K562 (cell line): ENCODE results near the gene FCGBP. TPM values are rescaled to one million over a fixed set of nuclear protein-coding genes. Genes with fewer than 3 reads are reported as not detected.

Experiments
- ARID1B ChIP-seq: fragments of 450-650 bp; IDR thresholded peaks from 2 replicates; pipeline ENCODE4 v1.6.1; 2016; ENCODE audit warnings: antibody characterized with exemption, mild to moderate bottlenecking, inconsistent platforms
- DMBX1 ChIP-seq: fragments of 250-450 bp; sonication (Bioruptor Pico); IDR thresholded peaks from 2 replicates; pipeline ENCODE4 v1.8.0; 2022; ENCODE audit warnings: inconsistent platforms, mild to moderate bottlenecking, moderate library complexity, borderline replicate concordance
- DPF2 ChIP-seq: fragments of 450-650 bp; IDR thresholded peaks from 2 replicates; pipeline ENCODE4 v1.6.1; 2016
- EP300 ChIP-seq: IDR thresholded peaks from 2 replicates; pipeline ENCODE4 v1.6.1; 2012; ENCODE audit warnings: low read length, improper control_type of control experiment
- KLF1 ChIP-seq: fragments of 450-650 bp; IDR thresholded peaks from 2 replicates; pipeline ENCODE4 v1.6.1; 2016; ENCODE audit warnings: missing genetic modification characterization, missing compliant biosample characterization
- NCOR1 ChIP-seq: fragments of 450-650 bp; IDR thresholded peaks from 2 replicates; pipeline ENCODE4 v1.6.1; 2016; ENCODE audit warnings: mild to moderate bottlenecking, moderate library complexity
- PURB ChIP-seq: sonication (generic); formaldehyde crosslinking; IDR thresholded peaks from 2 replicates; pipeline ENCODE4 v1.9.0; 2021; ENCODE audit warnings: low read depth, mild to moderate bottlenecking, missing genetic modification reagents
- SMARCC2 ChIP-seq: fragments of 450-650 bp; IDR thresholded peaks from 2 replicates; pipeline ENCODE4 v1.6.1; 2017; ENCODE audit warnings: antibody characterized with exemption, moderate library complexity, mild to moderate bottlenecking, low read depth
- SNRNP70 ChIP-seq: fragments of 200-400 bp; formaldehyde crosslinking; optimal IDR thresholded peaks from 2 replicates; pipeline ENCODE3; 2017; ENCODE audit warnings: low read depth, low read length
- ZNF695 ChIP-seq: fragments of 450-650 bp; formaldehyde crosslinking; IDR thresholded peaks from 2 replicates; pipeline ENCODE4 v1.4.0; 2020; ENCODE audit warnings: mild to moderate bottlenecking, moderate library complexity
- ZNF717 ChIP-seq: fragments of 250-450 bp; sonication (Bioruptor Pico); IDR thresholded peaks from 2 replicates; pipeline ENCODE4 v1.5.0; 2021
- polyA plus RNA-seq, 8 experiments: library from polyadenylated mRNA; depleted of rRNA in 4 of 8; stranded (reverse) in 5 of 8; unstranded in 3 of 8; fragments of >200 nt; fragmentation: Nextera tagmentation in 2 of 8; fragmentation: Illumina TruSeq in 1 of 8; extraction: Ambion mirVana in 2 of 8; extraction: Trizol in 1 of 8; gene quantifications; 2 replicates each; pipeline versions ENCODE4 v1.2.1 to v1.2.3, GENCODE V29; 2011 to 2014; ENCODE audit warnings: inconsistent platforms in 1 of 8, missing spikeins in 1 of 8
- total RNA-seq, 7 experiments: library from RNA; depleted of rRNA in 6 of 7; stranded (reverse); fragments of >200 nt in 6 of 7; fragmentation: Illumina TruSeq in 2 of 7; extraction: Trizol in 2 of 7; gene quantifications; 2 replicates each; pipeline versions ENCODE4 v1.2.1 to v1.2.3, GENCODE V29; 2011 to 2021; ENCODE audit warnings: low replicate concordance in 1 of 7
- TF ChIP-seq, protein P1 (sequence below): fragments of 150-350 bp; conservative IDR thresholded peaks from 2 replicates; pipeline ENCODE4 v1.6.1; 2014; ENCODE audit warnings: low read length
- TF ChIP-seq, protein P2 (sequence below): fragments of 250-450 bp; sonication (Bioruptor Pico); IDR thresholded peaks from 2 replicates; pipeline ENCODE4 v1.4.0; 2020; ENCODE audit warnings: mild to moderate bottlenecking, moderate library complexity

Gene FCGBP
- total and polyA plus RNA-seq, 9 of the 15 experiments (the other 6 are each of a cell fraction or from before 2014, with no cell fraction given) = 0.01 to 1.5 (median 0.13) TPM; not detected in 4

DNA sequence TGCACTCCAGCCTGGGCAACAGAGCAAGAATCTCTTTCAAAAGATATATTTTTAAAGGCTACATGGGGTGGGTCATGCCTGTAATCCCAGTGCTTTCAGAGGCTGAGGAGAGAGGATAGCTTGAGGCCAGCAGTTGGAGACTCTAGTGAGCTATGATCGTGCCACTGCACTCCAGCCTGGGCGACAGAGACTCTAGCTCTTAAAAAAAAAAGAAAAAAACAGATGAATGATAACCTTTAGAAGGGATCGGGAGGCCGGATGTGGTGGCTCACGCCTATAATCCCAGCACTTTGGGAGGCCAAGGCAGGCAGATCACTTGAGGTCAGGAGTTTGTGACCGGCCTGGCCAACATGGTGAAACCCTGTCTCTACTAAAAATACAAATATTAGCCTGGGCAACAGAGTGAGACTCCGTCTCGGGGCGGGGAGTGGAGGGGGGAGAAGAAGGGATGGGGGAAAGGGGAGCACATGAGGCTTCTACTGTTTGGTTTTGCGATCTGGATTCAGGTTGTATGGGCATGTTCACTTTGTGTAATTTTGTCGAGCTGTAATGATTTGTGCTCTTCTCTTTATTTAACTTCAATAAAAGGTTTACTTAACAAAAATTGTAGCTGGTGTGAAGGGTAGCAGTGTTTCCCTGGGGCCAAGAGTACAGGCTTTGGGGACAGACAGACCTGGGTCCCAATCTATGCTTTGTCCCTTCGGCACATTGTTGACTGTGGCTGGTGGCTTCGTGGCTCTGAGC is 35.4 kb upstream of the FCGBP start (continued):
- TF ChIP-seq, protein P1, sequence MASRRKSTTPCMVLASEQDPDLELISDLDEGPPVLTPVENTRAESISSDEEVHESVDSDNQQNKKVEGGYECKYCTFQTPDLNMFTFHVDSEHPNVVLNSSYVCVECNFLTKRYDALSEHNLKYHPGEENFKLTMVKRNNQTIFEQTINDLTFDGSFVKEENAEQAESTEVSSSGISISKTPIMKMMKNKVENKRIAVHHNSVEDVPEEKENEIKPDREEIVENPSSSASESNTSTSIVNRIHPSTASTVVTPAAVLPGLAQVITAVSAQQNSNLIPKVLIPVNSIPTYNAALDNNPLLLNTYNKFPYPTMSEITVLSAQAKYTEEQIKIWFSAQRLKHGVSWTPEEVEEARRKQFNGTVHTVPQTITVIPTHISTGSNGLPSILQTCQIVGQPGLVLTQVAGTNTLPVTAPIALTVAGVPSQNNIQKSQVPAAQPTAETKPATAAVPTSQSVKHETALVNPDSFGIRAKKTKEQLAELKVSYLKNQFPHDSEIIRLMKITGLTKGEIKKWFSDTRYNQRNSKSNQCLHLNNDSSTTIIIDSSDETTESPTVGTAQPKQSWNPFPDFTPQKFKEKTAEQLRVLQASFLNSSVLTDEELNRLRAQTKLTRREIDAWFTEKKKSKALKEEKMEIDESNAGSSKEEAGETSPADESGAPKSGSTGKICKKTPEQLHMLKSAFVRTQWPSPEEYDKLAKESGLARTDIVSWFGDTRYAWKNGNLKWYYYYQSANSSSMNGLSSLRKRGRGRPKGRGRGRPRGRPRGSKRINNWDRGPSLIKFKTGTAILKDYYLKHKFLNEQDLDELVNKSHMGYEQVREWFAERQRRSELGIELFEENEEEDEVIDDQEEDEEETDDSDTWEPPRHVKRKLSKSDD = no peak
- peak; percentile 54 for TF ChIP-seq ARID1B
- TF ChIP-seq DMBX1 (CRISPR knock-in tag) = peak; percentile 67; the same call in 1 of the 2 replicates
- TF ChIP-seq DPF2 = peak; percentile 68; the same call in 1 of the 2 replicates
- TF ChIP-seq SNRNP70 = no peak
- TF ChIP-seq, protein P2, sequence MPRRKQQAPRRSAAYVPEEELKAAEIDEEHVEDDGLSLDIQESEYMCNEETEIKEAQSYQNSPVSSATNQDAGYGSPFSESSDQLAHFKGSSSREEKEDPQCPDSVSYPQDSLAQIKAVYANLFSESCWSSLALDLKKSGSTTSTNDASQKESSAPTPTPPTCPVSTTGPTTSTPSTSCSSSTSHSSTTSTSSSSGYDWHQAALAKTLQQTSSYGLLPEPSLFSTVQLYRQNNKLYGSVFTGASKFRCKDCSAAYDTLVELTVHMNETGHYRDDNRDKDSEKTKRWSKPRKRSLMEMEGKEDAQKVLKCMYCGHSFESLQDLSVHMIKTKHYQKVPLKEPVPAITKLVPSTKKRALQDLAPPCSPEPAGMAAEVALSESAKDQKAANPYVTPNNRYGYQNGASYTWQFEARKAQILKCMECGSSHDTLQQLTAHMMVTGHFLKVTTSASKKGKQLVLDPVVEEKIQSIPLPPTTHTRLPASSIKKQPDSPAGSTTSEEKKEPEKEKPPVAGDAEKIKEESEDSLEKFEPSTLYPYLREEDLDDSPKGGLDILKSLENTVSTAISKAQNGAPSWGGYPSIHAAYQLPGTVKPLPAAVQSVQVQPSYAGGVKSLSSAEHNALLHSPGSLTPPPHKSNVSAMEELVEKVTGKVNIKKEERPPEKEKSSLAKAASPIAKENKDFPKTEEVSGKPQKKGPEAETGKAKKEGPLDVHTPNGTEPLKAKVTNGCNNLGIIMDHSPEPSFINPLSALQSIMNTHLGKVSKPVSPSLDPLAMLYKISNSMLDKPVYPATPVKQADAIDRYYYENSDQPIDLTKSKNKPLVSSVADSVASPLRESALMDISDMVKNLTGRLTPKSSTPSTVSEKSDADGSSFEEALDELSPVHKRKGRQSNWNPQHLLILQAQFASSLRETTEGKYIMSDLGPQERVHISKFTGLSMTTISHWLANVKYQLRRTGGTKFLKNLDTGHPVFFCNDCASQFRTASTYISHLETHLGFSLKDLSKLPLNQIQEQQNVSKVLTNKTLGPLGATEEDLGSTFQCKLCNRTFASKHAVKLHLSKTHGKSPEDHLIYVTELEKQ (CRISPR knock-in tag) = no peak
- TF ChIP-seq ZNF717 (CRISPR knock-in tag) = no peak
- TF ChIP-seq SMARCC2 = 0 out of 2 replicates have a peak, but pooled peaks have one; percentile 11
- TF ChIP-seq EP300 = no peak
- no peak for TF ChIP-seq NCOR1
- no peak for TF ChIP-seq PURB
- no peak for TF ChIP-seq ZNF695
- TF ChIP-seq KLF1 (tag) = no peak
